Activated T-cell treated with anti-CD3 and anti-CD28 coated beads, Interleukin-2, amount 50 U/mL, for 1 hour (primary cell): ENCODE data around the gene CTSZ.
A peak's percentile ranks its signal among the peaks of the same experiment; 100 is the strongest.
"Not testable (repeated sequence)": the region's sequence is repeated elsewhere in the genome, so short reads cannot be mapped to it uniquely, and the experiment has no call there.

Experiments used
- DNase-seq: peaks from one replicate; pipeline ENCODE4 v3.0.0-alpha.2; 2020

The CTSZ gene

GRCh38 chr20:58995461-58996225 is 11.4 kb downstream of the CTSZ start:
- no peak for DNase-seq

GRCh38 chr20:58994390-58995159 is 12.5 kb downstream of the CTSZ start:
- DNase-seq, result no peak

- no peak for DNase-seq
Observed at GRCh38 chr20:58993332-58994248, 13.5 kb downstream of the CTSZ start.

- no peak for DNase-seq
Observed at GRCh38 chr20:58992911-58993310, 14.1 kb downstream of the CTSZ start.

- no peak for DNase-seq
Observed at GRCh38 chr20:58991715-58992114, 15.3 kb downstream of the CTSZ start.

GRCh38 chr20:58990651-58991445 is 16.2 kb downstream of the CTSZ start:
- DNase-seq, result no peak

GRCh38 chr20:58989196-58989595 is 17.9 kb downstream of the CTSZ start:
- no peak for DNase-seq

- DNase-seq, result no peak
Observed at GRCh38 chr20:58988565-58988882, 18.5 kb downstream of the CTSZ start.

GRCh38 chr20:58987790-58988564 is 19.1 kb downstream of the CTSZ start:
- DNase-seq, result no peak

- no peak for DNase-seq
Observed at GRCh38 chr20:58986968-58987517, 20.0 kb downstream of the CTSZ start.

GRCh38 chr20:58986286-58986967 is 20.6 kb downstream of the CTSZ start:
- no peak for DNase-seq

- no peak for DNase-seq
Observed at GRCh38 chr20:58985656-58986055, 21.4 kb downstream of the CTSZ start.

- DNase-seq, result no peak
Observed at GRCh38 chr20:58984691-58985090, 22.4 kb downstream of the CTSZ start.

GRCh38 chr20:58983115-58983468 is 24.0 kb downstream of the CTSZ start:
- not testable (repeated sequence) for DNase-seq

GRCh38 chr20:58982406-58983114 is 24.5 kb downstream of the CTSZ start:
- DNase-seq, result no peak

GRCh38 chr20:58981628-58982364 is 25.3 kb downstream of the CTSZ start:
- peak; percentile 34 for DNase-seq

- peak; percentile 95 for DNase-seq
Observed at GRCh38 chr20:58980711-58981627, 26.1 kb downstream of the CTSZ start, which contains the start of gene NELFCD. NELFCD (plus strand) TSS chr20:58981256; CDS start chr20:58981310, 54 bp downstream.
